GM21526 (cell line): ENCODE data around the gene SLX4IP.
"Not testable (repeated sequence)": the region's sequence is repeated elsewhere in the genome, so short reads cannot be mapped to it uniquely, and the experiment has no call there.

Experiments
- ATAC-seq: cut with Tn5 transposase; IDR thresholded peaks from one replicate; pipeline ENCODE4 v1.9.1; 2021; ENCODE audit warnings: moderate library complexity; ENCODE audit not compliant: unreplicated experiment, low FRiP score

Gene SLX4IP

DNA sequence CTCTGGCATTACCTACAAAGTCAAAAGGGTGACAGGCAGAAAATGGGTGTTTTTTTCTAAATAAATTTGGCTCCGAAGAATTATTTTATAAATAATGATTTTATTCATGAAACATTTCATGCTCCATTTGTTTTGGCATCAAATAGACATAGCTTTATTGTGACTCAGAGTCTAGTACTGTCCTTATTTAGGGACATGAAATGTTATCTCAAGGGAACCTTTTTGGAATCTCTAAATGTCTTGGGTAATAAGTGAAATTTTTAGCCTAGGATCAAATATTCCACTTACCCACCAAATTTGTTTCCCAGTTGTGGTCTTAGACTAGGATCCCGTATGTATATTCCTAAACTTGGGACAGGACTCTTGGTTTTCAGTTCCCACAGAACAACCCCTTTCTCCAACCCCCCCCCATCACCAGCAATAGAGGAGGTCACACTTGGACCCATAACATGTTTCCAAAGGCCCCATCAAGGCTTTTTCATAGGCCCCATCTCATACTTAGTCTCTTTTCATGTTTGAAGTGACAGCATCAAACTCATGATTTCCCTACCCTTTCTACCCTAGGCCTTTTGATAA, 156.9 kb downstream of the SLX4IP start:
- no peak for ATAC-seq

DNA sequence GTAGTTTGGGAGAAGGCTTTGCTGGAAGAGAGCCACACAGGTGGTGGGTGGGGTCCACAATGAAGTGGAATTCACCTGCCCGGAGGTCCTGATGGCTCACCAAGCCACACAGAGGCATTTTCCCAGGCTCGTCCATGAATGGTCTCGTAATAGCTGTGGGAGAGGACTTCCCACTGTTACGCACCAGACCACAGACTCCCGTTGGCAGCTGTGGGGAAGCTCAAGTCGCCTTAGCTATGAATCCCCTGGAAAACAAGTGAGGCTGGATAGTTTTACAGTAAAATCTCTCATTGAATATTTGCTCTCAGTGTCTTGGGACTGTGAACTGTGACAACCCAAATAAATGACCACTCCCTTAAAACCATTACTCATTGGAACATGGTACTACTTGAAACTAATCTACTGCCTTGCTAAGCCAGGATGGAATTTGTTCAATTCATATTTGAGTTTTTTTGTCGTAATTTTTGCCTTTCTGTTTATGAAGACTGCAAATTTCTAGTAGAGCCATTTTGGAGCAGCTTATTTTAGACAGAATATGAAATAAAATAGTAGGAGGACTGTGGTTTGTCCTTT, 159.3 kb downstream of the SLX4IP start:
- no peak for ATAC-seq

DNA sequence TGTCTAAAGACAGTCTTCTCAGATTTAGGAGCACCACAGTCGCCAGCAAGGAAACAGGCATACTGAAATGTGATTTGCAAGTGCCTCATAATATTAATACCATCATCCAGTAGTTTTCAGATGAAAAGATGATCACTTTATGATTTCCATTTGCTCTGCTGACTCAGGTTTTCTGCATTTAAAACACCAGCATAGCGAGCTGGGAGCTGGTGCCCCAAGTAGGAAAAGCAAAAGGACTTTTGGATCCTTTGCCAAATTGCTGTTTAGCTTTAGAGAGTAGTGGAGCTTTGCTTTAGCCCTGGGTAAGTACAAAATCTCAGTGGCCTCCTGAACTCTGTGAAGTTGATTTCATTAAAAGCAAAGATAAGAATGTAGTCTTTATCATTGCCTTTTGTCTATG, 160.2 kb downstream of the SLX4IP start:
- ATAC-seq, result no peak

DNA sequence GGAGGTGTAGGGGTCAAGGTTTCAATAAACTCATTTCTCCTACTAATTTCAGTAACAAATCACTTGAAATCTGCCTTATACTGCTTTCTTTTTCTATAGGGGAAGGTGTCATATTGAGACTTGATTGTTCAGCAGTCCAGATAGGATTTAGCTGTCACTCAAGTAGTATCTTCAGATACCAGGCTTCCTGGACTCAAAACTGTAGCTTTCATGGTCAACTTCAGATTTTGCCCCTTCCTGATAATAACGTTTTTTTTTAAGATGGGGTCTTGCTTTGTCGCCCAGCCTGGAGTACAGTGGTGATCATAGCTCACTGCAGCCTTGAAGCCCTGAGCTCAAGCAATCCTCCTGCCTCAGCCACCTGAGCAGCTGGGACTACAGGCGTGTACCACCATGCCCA, 160.9 kb downstream of the SLX4IP start:
- no peak for ATAC-seq

DNA sequence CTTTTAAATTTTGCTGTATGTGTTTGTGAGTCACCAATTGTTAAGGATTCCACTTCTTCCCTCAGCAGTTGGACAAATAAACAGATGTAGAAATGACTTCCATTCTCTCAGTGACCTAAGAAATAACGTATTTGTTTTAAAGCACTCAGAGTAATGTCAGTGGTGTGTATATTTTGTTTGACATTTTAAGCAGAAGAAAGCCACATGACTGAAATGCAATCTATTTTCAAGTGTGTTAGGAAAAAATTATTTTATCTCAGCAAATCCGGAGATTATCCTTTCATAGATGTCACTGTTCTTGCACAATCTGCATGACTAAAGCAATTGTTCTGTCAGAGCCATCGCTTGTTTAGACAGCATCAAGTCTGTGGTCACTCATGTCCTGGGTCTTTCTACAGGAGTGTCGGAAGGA, 161.6 kb downstream of the SLX4IP start:
- ATAC-seq, result no peak

DNA sequence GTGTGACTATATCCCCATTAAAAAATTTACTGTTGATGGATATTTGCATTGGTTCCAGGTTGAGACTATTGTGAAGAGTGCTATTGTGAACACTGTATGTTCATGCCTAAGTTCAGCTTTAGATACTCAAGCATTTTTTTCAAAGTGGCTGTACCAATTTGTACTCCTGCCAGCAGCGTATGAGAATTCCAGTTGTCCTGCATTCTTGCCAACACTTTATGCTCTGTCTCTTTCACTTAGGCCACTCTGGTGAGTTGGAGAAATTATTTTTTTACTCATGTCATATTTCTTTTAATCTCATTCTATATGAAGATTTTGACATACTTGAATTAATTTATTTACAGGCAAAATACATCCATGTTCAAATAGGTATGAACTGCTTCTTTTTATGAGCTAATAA, 162.5 kb downstream of the SLX4IP start:
- ATAC-seq, result no peak

DNA sequence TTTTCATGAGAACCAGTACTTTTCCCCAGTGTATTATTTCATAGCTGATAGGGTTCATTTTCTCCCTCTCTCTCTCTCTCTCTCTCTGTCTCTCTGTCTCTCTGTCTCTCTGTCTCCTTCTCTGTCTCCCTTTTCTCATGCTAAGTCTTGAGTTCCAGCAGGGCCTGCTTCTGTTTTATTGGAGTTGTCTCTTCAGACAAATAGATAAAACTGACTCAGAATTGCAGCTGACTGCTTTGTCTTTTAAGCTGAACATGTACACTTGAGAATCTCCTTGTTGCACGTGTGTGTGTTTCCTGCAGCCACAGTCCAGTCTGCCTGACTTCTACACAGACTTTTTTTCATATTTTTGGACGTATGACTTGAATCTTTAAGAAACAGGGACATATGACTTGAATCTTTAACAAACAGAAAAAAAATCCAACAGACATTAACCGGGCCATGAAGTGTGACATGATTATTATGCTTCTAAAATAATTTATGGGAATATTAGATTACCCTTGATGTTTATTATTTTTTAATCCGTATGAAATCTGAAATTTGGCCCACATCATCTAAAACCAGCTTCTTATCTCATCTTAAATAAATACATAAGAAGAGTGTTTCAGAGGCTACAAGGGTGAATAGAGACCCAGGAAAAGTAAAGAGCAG, 167.2 kb downstream of the SLX4IP start:
- no peak for ATAC-seq

DNA sequence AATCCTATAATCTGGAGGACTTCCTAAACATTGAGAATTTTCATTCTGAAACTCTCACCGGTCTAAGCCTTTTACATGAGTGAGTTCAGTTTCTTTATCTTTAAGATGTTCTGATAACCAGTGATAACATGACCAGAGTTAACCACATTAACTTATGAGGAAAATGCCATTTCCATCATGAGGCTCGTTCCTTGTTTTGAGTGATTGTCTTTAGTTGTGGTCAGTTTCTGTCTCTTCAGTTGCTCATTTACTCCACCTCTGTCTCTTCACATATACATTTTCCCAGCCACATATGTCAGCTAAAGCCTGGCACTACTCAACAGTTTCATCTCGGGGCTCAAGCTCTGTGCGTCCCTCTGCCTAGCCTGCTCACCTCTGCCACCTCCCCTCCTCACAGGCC, 168.3 kb downstream of the SLX4IP start:
- ATAC-seq, result no peak

DNA sequence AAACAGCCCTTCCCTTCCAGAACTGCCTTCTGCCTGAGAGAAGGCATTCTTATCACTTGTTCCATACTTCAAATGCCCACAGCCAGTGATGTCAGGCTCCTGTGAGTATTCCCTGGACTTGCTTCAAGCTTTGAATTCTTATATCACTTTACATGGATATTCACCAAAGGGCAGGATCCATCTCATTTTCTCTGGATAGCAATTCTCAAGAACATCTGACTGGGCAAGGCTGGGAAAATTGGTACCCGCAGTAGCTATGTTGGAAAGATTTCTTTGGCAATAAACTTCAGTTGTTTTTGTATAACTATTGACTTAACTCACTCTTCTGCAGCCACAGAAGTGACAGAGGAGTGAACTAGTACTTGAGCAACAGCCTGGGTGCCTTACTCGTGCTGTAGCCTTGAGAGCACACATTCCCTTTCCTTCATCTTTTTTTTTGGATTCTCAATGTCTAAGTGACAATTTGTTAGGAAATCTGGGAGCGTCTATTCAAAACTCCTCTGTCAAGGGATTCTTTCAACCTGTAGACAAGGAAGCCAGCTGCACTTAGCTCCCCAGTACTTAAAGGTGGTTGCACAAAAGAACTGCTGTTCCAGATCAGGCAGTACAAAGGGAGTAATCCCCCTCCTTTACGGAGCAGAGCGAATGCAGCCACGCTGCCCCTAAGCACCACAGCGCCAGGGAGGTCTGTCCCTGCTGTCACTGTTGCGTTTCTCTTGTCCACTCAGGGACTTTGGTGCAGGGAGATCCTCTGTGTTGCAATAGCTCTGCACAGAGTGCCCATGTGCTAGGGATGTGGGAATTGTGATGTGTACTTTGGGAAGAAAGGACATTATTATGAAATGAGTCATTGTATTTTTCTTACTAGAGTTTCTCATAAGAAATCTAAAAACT, 169.1 kb downstream of the SLX4IP start:
- ATAC-seq, result no peak

DNA sequence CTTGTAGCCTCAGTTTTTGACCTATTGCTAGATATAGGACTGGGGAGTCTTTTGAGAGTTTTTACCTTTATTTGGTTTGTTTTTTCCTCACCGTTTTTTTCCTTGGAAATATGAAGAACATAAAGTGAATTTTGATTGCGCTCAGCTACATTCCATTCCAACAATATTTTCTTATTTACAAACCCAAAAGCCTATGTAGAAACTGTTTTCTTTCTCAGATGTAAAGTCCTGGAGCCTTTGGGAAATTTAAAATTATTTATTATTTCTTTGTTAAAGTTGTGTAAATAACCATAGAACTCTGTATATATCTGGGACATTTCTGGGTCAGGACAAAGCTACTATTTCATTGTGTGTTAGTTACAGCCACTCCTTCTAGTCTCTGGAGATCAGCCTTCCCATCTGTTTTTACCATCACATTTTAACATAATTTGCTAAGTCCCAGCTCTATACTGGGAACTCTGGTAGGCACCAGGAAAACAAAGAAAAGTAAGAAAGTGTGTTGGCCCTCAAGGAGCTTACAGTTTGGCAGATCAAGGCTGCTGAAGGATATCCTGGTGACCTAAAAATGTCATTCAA, 169.8 kb downstream of the SLX4IP start:
- ATAC-seq, result no peak

DNA sequence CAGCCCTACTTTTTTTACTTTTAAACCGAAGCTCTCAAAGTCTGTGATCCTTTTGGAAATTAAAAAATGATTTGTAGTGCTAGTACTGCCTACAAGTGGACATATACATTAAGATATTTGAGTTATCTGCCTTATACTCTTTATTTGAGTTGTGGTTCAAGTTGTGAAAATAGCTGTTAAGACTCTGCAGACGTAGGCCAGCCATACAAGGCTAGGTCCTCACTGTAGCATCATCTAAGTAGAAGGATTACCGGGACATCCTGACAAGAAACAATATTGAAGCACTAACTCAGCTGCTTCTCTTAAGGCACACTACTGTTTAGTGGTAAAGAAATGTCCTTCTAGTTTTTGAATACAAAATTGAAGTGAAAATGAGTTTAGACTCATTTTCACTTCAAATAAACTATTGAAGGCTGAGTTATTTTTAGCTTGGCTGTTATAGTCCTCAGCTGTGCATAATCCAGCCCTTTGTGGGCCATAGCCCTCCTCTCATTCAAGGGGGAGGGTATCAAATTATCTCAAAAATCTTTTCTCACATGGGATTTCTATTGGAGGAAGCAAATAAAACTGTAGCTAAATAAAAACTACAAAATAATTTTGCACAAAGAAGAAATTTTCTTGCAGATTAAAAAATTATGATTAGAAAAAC, 170.6 kb downstream of the SLX4IP start:
- ATAC-seq, result no peak

DNA sequence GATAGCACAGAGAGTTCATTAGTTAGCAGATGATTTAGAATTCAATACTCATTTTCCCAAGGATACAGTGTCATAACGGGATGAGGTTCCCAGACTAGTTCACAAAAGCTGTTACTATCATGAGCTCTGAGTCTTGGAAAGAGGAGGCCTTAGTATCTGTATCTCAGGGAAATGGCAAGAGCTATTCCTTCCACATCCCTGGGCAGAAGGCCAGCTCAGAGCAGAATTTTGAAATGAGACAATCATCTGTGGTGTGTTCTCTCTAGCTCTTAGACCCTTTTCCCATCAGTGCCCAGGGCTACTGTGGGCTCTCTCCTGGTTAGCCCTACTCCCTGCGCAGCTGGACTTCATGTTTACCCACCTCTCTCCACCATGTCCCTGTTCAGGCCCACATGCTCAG, 174.2 kb downstream of the SLX4IP start:
- no peak for ATAC-seq

DNA sequence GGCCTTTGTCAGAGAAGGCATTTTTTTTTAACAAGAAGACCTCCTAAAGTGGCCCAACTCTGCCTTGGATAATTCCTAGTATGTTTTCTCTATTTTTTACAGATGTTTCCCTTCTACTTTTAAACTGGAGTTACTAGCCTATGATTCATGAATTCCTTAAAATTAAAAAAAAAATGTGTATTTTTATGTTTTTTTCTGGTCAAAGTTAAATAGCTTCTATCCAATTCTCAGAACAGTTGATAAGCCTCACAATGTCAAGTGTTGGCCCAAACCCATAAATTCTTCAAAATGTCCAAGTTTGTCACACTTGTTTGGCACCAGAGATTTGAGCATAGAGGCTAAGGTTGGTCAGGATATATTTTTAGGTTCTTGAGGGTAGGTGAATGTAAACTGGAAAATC, 174.7 kb downstream of the SLX4IP start:
- ATAC-seq, result no peak

DNA sequence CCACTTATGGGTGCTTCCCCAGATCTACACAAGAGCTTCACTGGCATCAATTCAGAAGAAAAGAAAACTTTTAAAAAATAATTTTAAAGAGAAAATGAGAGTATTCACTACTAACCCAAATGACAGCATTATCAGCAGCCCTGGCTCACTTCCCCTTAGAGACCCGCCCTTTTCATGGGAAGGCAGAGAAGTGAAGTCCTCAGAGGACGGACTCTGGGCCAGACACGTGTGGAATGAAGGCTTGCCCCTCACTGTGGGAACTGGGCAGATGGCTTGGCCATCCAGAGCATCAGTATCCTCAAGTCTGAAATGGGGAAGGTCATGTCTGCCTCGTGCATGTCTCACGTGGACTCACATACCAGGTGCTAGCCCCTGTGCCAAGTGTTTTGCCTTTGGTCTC, 175.1 kb downstream of the SLX4IP start:
- ATAC-seq, result no peak

DNA sequence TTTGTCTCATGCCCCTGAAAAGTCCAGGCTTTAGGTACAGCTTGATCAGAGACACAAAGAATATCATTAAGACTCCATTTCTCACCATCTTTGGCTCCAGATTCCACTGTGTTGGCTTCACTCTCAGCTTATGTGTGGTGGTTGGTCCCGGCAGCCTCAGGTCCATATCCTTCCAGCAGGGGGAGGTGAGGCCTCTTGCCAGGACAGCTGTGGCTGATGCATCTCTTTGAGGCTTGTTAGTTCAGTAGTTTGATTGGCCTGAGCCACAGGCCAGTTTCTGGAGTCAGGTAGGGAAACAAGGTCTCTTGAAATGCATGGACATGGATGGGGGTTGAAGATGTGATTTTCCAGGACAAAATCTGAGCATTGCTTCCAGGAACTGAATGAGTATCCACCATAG, 176.3 kb downstream of the SLX4IP start:
- ATAC-seq, result peak; percentile 73

DNA sequence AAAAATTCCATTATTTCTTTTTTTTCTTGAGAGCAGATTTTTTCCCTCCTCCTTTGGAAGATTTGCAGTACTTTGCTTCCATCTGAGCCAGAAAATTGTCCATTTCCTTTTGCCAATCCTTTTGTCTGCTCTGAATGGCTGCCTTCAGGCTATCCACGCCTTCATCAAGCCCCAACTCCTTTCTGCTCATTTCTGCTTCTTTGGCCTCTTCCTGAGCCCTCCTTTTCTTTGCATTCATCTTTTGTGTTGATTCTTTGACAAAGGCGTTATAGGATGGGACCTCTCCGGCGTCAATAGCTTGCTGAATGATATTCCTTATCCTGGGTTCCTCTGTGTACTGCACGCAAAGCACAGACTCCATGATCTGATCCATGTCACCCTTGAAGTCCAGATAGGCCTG, 178.3 kb downstream of the SLX4IP start:
- not testable (repeated sequence) for ATAC-seq

DNA sequence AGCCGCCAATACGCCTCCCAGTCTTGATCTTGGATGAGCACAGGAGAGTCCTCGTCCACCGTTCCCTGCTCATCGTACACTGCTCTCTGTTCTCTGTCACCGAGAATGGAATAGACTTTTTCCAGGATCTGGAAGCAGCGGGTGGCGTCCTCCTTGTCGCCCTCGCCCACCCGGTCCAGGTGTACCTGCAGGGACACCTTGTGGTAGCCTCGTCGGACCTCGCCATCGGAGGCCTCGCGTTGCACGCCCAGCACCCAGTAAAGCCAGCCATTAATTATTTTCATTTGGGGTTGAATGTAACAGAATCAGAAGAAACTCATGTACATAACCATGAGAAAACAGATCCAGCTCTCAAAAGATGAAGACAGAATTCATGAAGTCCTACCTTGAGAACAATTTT, 178.8 kb downstream of the SLX4IP start:
- ATAC-seq, result no peak

DNA sequence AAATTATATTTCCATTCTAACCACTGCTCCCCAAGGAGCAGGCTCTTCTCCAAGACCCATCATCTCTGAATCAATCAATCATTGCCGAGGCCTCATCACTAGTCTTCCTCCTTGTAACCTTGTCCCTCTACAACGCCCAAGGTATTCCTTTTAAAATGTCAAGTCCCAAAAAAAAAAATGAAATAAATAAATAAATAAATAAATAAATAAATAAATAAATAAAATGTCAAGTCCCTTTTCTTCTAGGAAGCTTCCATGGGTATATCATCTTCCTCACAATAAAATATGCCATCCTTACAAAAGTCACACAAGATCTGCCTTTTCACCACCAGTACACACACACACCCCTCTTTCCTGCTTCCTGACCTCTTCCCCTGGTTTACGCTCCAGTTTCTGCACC, 181.1 kb downstream of the SLX4IP start:
- ATAC-seq, result no peak

DNA sequence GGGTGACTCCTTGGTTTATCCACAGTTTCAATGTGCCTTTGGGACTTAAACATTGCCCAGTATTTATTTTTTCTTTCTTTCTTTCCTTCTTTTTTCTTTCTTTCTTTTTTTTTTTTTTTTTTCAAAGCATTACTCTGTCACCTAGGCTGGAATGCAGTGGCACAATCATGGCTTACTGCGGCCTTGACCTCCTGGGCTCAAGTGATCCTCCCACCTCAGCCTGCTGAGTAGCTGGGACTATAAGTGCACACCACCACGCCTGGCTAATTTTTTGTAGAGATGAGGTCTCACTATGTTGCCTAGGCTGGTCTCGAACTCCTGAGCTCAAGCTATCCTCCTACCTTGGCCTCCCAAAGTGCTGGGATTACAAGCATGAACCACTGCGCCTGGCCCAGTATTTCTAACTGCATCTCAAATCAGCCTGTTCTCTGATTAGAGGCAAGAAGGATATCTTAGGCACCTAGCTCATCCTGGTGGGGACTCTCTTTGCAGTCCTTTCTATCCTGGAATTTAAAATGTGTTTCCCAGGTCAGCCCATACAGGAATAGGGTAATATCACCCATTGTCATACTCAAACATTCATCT, 182.5 kb downstream of the SLX4IP start:
- ATAC-seq, result not testable (repeated sequence)

DNA sequence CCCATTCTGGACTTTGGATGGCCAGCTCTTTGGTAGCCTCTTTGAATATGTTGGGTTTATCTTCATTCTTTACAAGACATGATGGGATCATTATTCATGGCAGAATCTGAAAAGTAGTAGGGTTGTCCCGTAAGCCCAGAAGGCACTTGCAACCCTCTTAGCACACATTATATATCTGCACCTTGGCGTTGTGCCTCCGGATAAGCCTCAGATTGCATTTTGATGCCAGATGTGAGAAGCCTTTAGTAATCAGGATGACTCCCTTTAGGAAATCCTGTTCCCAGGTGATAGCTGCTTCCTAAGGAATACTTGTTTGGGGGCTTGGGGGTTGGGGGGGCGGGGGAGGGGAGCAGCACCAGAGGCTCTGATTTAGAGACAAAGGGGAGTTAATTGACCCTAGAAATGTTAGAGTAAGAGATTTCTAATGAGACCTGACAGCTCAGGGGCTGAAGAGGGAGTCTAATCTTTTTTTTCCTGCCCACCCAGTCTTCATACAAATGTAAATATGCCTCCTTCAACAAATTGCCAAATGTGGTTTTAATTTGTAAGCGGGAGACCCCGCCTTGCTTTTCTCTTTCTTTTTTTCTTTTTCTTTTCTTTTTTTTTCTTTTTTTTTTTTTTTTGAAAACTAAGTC, 183.6 kb downstream of the SLX4IP start:
- no peak for ATAC-seq
